GM21367 (cell line): ENCODE measurements around the gene CYP2A7.
"Not testable (repeated sequence)": the region's sequence is repeated elsewhere in the genome, so short reads cannot be mapped to it uniquely, and the experiment has no call there.

Source experiments
- ATAC-seq: cut with Tn5 transposase; IDR thresholded peaks from one replicate; pipeline ENCODE4 v1.9.1; 2021; ENCODE audit not compliant: unreplicated experiment

The CYP2A7 gene

DNA sequence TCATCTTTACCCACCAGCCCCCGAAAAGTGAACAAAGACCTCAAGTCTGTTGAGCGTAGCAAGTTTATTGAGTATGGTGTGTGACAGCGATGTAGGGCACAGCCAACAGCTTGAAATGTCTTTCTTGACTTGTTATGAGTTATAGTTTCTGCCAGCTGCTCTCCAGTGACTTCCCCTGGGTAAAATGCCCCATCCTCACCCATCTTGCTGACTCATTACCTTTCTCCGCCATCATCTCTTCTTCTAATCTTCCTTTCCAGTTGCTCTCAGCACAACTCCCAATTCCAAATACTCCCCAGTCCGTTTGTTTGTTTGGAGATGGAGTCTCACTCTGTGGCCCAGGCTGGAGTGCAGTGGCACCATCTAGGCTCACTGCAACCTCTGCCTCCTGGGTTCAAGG, 18.5 kb upstream of the CYP2A7 start:
- not testable (repeated sequence) for ATAC-seq

DNA sequence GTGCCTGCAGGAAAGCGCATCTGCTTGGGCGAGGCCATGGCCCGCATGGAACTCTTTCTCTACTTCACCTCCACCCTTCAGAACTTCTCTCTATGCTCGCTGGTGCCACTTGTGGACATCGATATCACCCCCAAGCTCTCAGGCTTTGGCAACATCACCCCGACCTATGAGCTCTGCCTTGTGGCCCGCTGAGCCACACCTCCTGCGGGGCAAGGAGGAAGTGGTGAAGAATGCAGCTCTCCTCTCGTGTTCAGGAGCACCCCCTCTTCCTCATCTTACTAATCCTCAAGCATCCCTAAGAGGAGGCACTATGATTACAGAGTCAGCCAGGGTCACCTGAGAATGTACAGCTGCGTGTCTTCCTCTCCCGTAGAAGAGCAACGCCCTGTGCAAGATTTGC, 17.9 kb upstream of the CYP2A7 start:
- ATAC-seq = not testable (repeated sequence)

DNA sequence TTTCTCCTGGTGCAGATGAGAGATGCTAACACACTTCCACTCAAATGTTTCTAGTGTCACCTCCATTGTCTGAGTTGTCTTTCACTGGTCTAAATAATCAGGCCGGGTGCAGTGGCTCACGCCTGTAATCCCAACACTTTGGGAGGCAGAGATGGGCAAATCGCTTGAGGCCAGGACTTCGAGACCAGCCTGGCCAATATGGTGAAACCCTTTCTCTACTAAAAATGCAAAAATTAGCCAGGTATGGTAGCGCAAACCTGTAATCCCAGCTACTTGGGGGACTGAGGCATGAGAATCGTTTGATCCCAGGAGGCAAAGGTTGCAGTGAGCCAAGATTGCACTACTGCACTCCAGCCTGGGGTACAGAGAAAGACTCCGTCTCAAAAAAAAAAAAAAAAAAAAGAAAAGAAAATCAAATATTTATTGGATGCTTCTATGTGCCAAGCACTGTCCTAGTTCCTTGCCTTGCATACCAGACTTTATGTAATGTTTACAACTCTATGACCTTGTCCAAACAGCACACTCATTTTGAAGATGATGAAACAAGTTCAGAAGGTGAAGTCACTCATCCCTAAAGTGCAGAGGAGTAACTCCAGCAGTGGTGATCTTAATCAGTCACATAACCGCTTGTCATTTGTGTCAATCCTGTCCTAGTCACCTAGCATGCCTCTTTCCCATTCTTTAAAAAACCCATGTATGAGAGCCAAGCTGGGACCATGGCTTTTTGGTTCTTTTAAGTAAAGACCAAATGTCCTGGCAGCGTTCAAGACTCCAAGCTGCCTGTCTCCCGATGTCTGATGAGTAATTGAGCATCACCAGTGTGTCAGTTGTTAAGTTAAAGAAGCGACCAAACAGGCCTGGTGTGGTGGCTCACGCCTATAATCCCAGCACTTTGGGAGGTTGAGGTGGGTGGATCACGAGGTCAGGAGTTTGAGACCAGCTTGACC, 15.1 kb upstream of the CYP2A7 start:
- ATAC-seq = not testable (repeated sequence)

DNA sequence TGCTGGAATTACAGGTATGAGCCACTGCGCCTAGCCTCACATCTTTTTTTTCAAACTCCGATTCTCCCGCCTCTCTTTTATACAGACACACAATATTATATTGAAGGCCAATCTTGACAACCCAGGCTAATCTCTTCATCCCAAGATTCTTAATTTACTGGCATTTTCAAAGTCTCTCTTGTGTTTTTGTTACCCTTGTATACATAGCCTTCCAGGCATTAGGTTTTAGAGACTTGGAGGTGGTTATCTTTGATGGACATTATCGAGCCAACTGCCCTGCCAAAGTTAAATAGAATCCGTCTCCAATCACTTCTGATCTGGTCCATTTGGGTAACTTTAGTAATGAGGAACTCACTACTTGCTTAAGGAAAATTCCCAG, 14.4 kb upstream of the CYP2A7 start:
- no peak for ATAC-seq

DNA sequence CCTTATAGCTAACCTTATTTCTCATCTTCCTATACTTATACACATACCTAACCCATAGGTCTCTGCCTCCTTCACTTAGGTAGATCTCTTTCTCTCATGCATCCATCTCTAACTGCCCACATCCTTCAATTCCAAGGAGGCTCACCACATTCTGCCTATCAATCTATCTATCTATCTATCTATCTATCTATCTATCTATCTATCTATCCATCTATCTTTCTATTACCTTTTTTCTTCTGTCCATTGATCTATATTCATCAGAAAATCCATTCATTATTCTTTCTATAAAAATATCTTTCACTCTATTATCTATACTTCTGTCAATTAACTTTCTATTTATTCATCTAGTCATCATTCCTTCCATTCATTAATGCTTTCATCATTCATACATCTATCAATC, 11.1 kb upstream of the CYP2A7 start:
- no peak for ATAC-seq

- ATAC-seq = no peak
These were observed 7.3 kb upstream of the CYP2A7 start for GRCh38 chr19:40889366-40889765.

DNA sequence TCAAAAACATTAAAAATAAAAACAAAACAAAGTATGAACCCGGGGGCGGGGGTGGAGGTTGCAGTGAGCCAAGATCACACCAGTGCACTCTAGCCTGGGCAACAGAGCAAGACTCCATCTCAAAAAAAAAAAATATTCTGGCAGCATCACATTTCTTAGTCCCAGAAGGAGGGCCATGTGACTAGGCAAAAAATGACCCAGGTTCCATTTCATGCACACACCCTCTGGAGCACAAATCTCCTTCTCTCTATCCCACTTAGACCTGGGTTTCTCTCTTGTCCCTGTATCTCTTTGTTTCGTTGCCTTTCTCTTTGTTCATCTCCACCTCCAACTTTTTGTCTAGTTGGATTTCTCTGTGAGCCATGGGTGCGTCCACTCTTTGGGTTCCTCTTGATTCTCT, 6.2 kb upstream of the CYP2A7 start:
- ATAC-seq = no peak

GRCh38 chr19:40884187-40884931, 2.3 kb upstream of the CYP2A7 start:
- ATAC-seq = not testable (repeated sequence)

DNA sequence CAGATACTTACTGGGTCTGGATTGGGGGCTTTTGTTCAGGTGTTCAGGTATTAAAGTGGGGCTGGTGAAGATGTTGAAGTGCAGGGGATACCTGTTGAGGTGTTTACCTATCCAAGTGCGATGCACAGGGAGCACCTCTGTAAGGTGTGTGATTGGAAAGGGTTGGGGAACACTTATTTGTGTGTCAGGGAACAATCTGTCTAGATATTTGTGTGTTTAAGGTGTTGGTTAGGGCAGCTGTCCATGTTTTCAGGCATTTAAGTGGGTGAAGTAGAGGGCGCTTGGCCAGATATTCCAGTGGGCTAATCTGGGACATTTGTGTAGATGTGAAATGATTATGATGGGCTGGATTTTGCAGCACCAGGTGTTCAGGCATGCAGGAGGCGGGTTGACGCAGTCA, 2.7 kb downstream of the CYP2A7 start:
- ATAC-seq = not testable (repeated sequence)

GRCh38 chr19:40875526-40875951, 6.5 kb downstream of the CYP2A7 start:
- not testable (repeated sequence) for ATAC-seq

DNA sequence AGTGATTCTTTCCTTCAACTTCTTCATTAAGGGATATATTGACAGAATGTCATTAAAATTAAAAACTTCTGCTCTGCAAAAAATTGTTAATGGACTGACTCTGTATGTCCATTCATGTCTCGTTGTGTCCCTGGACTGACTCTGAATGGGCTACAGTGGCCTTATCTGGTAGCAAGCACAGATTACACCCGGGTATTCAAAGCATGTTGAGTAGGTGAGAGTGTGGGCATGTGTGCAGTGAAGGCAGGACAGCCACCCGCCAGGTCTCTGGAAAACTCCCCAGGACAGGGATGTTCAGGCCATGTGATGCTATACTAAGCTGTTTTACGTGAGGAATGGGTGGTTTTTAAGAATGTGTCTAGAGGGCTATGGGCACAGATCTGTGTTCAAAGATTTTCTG, 7.2 kb downstream of the CYP2A7 start:
- not testable (repeated sequence) for ATAC-seq

DNA sequence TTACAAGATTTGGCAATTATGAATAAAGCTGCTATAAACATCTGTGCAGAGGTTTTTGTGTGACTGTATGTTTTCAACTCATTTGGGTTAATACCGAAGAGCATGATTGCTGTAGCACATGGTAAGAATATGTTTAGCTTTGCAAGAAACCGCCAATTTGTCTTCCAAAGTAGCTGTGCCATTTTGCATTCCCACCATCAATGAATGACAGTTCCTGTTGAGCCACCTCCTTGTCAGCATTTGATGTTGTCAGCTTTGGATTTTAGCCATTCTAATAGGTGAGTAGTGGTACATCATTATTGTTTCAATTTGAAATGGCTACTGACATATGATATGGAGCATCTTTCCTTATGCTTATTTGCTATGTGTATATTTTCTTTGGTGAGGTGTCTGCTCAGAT, 8.2 kb downstream of the CYP2A7 start:
- ATAC-seq = not testable (repeated sequence)

GRCh38 chr19:40872209-40872608, 9.8 kb downstream of the CYP2A7 start:
- ATAC-seq = no peak

DNA sequence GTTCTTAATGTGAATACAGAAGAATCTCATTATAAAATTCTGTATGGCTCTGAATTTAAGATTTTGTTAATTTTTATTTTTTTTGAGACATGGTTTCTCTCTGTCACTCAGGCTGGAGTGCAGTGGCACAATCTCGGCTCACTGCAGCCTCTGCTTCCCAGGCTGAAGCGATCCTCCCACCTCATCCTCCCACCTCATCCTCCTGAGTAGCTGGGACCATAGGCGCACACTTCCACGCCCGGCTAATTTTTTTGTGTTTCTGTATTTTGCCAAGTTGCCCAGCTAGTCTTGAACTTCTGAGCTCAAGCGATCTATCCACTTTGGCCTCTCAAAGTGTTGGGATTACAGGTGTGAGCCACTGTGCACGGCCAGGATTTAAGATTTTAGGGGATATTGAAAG, 14.3 kb downstream of the CYP2A7 start:
- ATAC-seq = no peak

- ATAC-seq = not testable (repeated sequence)
These were observed 17.1 kb downstream of the CYP2A7 start for GRCh38 chr19:40864739-40865496.

GRCh38 chr19:40862785-40863184, 19.2 kb downstream of the CYP2A7 start:
- ATAC-seq = no peak

- ATAC-seq = no peak
These were observed 19.7 kb downstream of the CYP2A7 start for GRCh38 chr19:40862333-40862732.

DNA sequence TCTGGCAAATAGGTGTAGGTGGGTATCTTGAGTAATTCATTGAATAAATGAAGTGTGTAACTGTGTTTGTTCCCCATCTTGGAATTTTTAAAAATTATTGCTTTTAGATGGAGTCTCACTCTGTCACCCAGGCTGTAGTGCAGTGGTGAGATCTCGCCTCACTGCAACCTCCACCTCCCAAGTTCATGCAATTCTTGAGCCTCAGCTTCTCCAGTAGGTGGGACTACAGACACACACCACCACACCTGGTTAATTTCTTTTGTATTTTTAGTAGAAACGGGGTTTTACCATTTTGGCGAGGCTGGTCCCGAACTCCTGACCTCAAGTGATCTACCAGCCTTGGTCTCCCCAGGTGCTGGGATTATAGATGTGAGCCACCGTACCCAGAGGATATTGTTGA, 23.9 kb downstream of the CYP2A7 start:
- ATAC-seq = no peak

DNA sequence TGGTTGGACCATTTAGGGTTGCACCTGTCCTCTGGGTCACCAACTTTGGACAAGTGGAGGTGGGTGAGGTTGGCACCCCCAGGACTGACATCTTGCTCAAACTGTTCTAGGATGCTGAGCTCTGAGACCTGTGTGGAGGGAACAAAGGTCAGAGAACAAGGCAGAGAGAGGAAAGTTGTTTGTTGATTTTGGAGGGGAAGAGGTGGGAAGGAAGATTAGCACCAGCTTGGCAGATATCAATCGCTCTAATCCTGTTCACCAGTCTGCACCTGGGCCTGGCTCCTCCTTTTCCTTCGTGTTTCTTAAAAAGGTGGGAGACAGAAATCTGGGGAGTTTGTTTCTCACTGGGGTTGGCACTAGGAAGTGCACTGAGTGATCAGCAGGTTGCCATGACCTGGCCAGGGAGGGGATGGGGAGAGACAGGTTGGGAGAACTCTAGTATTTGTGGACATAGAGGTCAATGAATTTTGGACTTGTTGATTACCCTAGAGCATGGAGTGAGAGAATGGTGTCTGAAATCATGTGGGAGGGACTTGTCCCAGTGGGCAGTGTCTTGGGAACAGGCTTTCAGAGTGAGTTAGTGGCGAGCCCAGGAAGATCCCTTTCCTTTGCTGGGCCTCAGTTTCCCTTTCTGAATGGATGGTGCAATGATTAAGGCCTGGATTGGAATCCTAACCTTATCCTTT, 29.4 kb downstream of the CYP2A7 start:
- not testable (repeated sequence) for ATAC-seq

DNA sequence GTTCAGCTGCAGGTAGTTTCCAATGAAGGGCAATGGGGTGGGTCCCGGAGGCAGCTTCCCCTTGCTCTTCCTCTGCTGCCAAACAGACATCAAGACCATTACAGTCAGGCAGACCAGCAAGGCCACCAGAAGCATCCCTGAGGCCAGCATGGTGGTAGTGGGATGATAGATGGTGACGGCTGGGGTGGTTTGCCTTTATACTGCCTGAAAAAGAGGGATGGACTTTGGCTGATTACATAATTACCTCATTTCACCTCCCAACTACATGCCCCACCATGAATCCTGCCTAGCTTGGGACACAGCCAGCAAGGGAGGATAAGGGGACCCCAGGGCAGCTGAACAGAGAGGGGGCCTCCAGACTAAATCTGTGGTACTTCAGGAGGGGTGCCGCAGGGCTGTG, 31.8 kb downstream of the CYP2A7 start, which contains the start of gene CYP2A6:
Gene CYP2A6 (minus strand): TSS at position 171 of the 400 bp plus-strand sequence. CDS start 21 bp downstream, at position 150.
- ATAC-seq = not testable (repeated sequence)
